ENCODE measurements around the gene RNF222.

- TF ChIP-seq CTCF (IDR thresholded peaks at IDR 0.05) (no peak), POLR2A (IDR thresholded peaks at IDR 0.05) (no peak), EP300 (IDR thresholded peaks at IDR 0.05) (no peak)
Measured at GRCh38 chr17:8375738-8376259, 21.8 kb downstream of the RNF222 start.

Data from ovary (tissue), 3 donors.